ENCODE results near the gene ARHGAP18.

Gene ARHGAP18

GRCh38 chr6:129686941-129687627 lies 22.9 kb downstream of the ARHGAP18 start:
- DNase-seq: no peak

DNA sequence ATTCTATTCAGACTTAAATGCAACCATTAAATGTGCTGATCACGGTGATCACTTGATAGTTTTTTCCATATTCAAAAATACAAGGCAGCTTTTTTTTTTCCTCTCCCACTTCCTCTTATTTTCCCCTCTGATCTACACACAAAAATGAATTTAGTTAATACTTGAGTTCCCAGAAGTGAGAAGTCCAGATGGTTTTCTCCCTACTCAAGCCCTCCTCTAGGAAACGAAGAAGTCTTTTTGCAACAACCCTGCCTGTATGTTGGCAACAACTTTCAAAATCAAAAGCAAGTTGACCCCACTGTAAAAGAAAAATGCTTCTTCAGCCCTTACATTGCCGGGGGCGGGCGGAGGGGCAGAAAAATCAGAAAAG lies 24.3 kb downstream of the ARHGAP18 start:
- no peak for DNase-seq

DNA sequence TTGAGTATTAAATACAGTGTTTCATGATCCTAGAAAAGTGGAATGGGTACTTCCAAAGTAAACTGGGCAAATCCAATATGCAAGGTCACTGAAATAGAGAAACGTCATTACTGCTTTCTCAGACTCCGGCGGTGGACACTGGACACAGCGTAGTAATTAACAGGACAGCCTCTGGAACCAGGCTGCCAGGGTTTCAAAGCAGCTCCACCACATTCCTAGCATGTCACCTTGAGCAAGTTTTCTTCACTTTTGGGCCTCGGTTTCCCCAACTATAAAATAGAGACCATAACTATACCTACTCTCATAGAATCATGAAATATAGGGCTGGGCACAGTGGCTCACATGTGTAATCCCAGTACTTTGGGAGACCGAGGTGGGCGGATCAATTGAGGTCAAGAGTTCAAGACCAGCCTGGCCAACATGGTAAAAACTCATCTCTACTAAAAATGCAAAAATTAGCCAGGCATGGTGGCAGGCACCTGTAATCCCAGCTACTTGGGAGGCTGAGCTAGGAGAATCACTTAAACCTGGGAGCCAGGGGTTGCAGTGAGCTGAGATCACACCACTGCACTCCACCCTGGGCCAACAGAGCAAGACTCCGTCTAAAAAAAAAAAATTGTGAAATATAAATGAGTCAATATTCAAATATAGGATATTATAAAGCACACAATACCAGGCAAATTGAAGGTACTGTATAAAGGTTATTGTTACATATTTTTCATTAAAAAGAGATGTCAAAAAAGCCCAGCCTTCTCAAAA lies 24.9 kb downstream of the ARHGAP18 start:
- no peak for DNase-seq

DNA sequence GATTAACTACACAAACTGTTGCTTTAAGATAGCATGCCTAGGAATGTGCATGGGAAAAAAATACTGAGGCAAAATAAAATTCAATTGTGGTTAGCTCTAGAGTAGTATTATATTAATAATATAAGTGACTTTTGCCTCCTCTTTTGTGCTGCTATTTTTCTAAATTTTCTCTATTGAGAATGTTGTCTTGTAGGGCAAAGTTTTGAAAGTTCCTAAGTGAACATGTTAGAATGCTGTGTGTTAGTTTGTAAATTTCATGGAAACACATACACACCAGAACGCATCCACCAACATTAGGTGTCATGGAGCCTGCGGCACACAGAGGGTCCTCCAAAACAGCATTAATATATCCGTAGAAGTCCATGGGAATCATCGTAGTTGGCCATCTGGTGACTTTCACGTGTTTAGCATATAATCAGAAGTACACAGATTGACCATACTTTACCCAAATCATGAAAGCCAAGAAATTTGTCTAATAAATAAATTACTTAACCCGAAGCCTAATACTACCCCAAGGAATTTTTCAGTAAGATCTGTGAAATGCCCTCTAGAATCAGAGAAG lies 25.6 kb downstream of the ARHGAP18 start:
- no peak for DNase-seq

DNA sequence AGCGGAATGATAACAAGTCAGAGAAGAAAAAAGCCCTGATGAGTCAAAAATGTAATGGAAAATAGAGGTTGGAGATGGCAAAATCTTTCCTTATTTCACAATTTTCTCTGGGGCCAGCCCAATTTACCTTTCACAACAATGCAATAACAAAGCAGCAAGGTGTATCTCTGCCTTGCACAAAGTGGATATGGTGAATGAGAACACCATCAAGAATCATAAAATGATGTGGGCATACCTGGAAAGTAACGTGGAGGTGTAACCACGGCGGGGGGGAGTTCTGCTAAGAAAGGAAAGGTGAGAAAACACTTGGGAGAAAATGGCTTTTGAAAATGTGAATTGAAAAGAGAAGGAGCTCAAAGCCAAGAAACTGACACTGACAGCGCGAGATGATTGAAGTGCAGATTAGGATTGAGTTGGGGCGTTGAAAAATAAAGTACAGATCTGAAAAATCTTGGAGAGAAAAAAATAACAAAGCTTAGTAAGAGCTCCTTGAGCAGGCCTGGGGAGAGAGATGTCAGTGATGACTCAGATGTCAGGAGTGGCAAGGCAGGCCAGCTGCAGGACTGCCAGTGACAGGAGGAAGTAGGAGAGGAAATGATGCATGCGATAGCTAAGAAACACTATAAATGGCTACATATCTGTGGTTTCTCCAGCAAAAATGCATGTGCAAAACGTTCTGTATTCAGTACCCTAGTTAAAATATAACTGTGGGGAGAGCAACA lies 26.2 kb downstream of the ARHGAP18 start:
- no peak for DNase-seq

DNA sequence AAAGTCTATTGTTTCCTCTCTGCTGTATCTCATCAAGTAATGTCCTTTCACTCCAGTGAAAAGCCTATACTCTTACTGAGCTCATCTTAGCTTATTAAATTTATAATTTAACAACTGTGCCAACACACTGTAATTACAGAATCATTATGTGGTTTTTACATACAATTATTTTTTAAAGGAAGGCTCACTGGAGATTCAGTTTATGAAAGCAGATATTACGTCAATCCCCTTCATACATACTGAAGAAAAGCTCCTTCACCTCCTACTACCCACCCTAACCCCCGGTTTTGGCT lies 28.1 kb downstream of the ARHGAP18 start:
- DNase-seq: no peak

- DNase-seq: no peak
These were observed 29.3 kb downstream of the ARHGAP18 start for GRCh38 chr6:129680633-129681032.

DNA sequence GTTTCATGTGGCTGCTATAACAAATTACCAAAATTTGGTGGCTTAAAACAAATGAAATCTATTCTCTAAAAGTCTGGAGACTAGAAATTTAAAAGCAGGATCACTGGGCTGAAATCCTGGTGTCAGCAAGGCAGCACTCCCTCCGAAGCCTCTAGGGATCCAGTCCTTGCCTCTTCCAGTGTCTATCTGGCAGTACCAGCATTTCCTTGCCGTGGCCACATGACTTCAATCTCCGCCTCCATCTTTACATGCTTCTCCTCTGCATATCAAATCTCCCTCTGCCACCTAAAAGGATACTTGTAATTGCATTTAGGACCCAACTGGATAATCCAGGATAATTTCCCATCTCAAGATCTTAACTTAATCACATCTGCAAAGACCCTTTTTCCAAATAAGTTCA lies 30.2 kb downstream of the ARHGAP18 start:
- DNase-seq: no peak

- no peak for DNase-seq
These were observed 30.7 kb downstream of the ARHGAP18 start for GRCh38 chr6:129679275-129679674.

GRCh38 chr6:129678463-129678862 lies 31.5 kb downstream of the ARHGAP18 start:
- DNase-seq: no peak

DNA sequence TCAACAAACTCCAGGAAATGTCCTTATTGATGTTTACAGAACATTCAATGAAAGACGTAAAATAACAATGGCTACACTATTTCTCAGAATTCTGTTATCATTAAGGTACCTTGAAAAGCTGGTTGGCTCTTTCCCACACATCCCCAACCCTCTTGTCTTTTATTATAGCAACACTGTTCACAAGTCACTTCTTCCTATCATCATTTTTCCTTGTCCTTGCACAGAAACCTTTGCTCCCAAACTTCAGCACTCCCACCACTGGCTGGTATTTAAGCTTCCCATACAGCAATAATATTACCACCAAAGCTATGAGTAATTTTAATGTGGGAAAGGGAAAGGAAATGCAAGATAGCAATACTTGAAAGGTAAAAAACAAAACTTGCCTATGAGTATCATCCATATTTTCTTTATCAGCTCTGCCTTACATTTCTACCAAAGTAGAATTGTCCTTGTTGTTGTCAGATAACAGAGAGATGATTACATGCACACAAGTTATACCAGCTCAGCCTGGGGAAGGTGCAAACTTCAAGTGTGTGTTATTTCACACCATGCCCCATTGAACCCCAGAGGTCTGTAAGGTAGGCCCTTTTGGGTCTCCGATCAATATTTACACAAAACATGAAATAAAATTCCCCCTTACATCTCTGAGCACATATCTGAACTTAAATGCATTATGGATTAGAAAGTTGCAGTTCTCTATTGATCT lies 32.2 kb downstream of the ARHGAP18 start:
- DNase-seq: no peak

- DNase-seq: no peak
These were observed 34.1 kb downstream of the ARHGAP18 start for GRCh38 chr6:129675669-129676472.

DNA sequence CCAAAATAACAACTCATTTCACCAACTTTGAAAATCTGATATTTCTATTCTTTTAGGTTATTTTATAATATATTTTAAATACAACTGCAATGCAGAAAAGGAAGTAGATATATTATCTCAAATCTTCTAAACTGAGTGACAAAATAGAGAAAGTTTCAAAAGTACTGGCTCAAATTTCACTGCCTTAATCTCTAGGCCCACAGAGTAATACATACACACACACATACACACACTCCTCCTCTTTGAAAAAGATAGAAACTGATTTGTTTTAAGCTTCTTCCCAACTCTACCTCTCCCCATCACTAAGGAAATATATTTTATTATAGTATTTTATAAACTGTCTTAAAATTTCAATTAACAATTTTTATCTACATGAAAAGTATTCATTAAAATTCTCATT lies 36.2 kb downstream of the ARHGAP18 start:
- no peak for DNase-seq

DNA sequence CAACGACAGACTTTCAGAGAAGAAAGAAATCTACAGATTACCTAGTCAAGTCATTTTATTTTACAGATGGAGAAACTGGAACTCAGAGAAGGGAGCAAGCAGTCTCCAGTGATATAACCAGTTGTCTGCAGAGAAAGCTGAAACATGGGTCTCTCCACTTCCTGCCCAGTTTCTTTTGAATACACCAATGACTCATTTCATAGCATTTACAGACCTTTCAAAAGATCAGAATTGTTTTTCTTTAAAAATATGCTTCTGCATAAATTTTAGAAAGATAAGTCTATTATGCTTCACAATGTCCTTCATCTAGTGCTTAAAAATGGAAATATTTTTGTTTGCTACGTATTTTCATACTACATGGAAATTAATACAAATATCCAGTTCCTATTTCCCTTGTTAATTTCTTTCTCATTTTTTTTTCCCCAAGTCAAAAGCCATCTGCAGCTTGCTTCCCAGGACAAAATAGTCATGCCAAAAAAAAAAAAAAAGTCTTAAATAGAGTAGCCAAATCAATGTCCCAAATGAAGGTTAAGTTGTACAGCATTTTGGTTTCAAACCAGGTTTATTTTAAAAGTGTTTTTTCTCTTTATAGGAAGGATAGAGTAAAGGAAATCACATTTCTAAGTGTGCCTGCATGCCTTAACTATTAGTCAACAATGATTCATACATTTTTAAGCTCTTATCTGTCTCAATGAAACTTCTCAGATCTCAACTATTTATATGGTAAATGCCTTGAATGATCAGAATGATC lies 36.9 kb downstream of the ARHGAP18 start:
- no peak for DNase-seq

GRCh38 chr6:129672341-129672682 lies 37.7 kb downstream of the ARHGAP18 start:
- DNase-seq: no peak

GRCh38 chr6:129671442-129672340 lies 38.3 kb downstream of the ARHGAP18 start:
- DNase-seq: no peak

DNA sequence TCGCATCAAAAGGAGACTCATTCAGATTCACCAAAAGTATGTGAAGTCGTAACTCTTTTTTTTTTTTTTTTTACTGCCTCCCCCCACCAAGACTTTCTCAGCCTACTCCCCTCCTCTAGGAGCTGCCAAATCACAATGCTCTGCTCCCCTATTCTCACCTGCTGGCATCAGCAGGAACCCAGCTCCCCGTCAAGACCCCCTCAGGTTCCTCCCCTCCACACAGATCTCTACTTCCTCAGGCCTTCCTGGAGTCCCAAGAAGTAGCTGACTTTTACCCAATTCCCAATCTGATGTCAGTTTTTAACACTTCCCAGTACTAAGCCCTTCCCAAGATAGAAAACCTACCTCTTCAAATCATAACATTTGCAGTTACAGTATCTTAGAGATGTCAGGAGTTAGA lies 39.3 kb downstream of the ARHGAP18 start:
- DNase-seq: no peak

GRCh38 chr6:129667621-129668020 lies 42.4 kb downstream of the ARHGAP18 start:
- no peak for DNase-seq

DNA sequence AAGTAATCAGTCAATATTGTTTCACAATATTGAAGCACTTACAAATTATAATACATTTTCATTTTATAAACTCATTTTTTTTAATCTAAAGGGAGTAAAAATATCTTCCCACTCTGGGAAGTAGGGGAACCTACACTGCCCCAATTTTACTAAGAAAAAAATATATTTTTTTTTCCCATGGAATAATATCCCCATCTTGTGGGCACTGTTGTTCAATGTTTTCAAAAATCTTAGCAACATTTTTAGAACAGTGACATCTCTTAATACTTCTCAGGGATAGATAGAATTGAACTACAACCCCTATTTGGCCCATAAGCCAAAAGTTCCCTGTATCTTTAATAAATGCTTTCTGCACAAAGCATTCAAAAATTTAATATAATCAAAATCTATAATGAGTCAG lies 42.9 kb downstream of the ARHGAP18 start:
- DNase-seq: no peak

DNA sequence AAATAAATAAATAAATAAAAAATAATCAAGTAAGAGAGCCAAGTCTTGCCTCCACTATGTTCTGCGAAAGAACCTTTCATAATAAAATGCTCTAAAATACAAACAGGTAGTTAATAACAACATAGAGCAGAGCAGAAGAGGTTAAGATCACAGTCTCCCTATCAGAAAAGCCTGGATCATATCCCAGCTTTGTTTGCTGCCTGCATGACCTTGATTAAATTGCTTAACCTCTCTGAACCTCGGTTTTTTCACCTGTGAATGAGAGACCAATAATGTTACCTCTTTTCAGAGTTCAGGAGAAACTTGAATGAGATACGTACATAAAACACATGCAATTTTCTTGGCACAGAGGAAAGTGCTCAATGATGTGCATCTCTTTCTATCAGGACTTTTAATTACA lies 44.4 kb downstream of the ARHGAP18 start:
- no peak for DNase-seq

DNA sequence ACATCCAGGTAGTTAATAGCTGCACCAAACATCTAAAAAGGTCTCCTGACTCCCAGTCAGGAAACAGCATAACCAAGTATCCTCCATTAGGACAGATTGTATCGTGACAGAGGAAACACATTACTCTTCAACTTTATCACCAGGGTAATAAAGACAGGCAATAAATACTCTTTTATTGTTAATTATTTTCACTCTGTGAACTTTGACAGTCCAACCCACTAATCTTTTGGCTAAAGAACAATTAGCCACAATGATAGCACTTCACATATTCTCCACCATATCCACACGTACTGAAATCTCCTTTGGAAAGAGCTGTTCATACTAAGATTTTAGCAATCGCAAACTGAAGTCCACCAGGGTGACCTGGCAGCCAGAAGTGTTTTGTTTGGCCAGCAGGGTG lies 46.4 kb downstream of the ARHGAP18 start:
- DNase-seq: no peak

Measured in DMS79 treated with DMSO at 0.1 percent for 48 hours (cell line).